CD4-positive, alpha-beta T cell treated with Interleukin-21 for 1 hour (primary cell): ENCODE measurements around the gene OAF.

Experiments used
- DNase-seq: peaks from one replicate; pipeline ENCODE4 v3.0.0-alpha.2; 2020

Gene OAF

GRCh38 chr11:120184371-120184945 lies 26.4 kb upstream of the OAF start:
- no peak for DNase-seq

GRCh38 chr11:120184946-120185705 lies 25.7 kb upstream of the OAF start:
- no peak for DNase-seq

GRCh38 chr11:120185706-120186455 lies 25.0 kb upstream of the OAF start:
- no peak for DNase-seq

GRCh38 chr11:120186456-120186773 lies 24.4 kb upstream of the OAF start:
- DNase-seq = no peak

GRCh38 chr11:120186774-120187591 lies 23.8 kb upstream of the OAF start:
- no peak for DNase-seq

GRCh38 chr11:120188371-120188770 lies 22.5 kb upstream of the OAF start:
- no peak for DNase-seq

GRCh38 chr11:120188811-120189455 lies 21.9 kb upstream of the OAF start:
- no peak for DNase-seq

GRCh38 chr11:120191058-120191457 lies 19.8 kb upstream of the OAF start:
- DNase-seq = no peak

- DNase-seq = no peak
Observed at GRCh38 chr11:120192831-120193625, 17.8 kb upstream of the OAF start.

GRCh38 chr11:120194166-120194565 lies 16.7 kb upstream of the OAF start:
- no peak for DNase-seq

GRCh38 chr11:120195601-120196320 lies 15.1 kb upstream of the OAF start:
- no peak for DNase-seq

- no peak for DNase-seq
Observed at GRCh38 chr11:120196826-120197225, 14.0 kb upstream of the OAF start.

GRCh38 chr11:120197251-120197891 lies 13.5 kb upstream of the OAF start:
- DNase-seq = no peak

- DNase-seq = no peak
Observed at GRCh38 chr11:120197977-120198376, 12.9 kb upstream of the OAF start.

GRCh38 chr11:120198403-120198786 lies 12.4 kb upstream of the OAF start:
- no peak for DNase-seq

- DNase-seq = no peak
Observed at GRCh38 chr11:120198787-120199469, 11.9 kb upstream of the OAF start.

GRCh38 chr11:120199613-120200012 lies 11.2 kb upstream of the OAF start:
- no peak for DNase-seq

GRCh38 chr11:120200677-120201076 lies 10.2 kb upstream of the OAF start:
- no peak for DNase-seq

GRCh38 chr11:120201653-120202052 lies 9.2 kb upstream of the OAF start:
- no peak for DNase-seq

- DNase-seq = no peak
Observed at GRCh38 chr11:120203626-120204025, 7.2 kb upstream of the OAF start.
